COLO829 (cell line): Measurements from ENCODE around the gene STEAP3.

Experiments used
- DNase-seq: peaks from one replicate; pipeline ENCODE4 v3.0.0; 2012; ENCODE audit warnings: low spot score

The STEAP3 gene

GRCh38 chr2:119248311-119248710, 24.7 kb downstream of the STEAP3 start:
- no peak for DNase-seq

GRCh38 chr2:119248751-119249150, 25.1 kb downstream of the STEAP3 start:
- no peak for DNase-seq

DNA sequence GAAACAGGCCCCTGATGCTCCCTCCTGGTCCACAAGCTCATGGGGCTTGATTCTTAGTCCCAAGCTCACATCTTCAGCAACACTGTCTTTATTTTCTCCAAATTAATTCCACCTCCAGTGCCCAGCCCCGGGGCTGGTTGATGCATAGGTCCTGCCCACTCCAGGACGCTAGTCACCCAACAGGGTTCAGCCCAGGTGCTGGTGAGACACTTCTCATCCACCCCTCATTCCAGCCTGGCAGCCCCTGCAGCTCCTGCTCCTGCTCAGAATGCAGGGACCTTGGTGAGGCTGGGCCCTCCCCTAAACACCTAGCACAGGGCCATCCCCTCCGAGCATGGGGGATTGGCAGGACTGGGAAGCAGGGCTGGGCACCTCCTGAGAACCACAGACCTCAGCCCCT, 25.7 kb downstream of the STEAP3 start:
- DNase-seq, result no peak

- no peak for DNase-seq
Measured at GRCh38 chr2:119249855-119250717, 26.5 kb downstream of the STEAP3 start.

DNA sequence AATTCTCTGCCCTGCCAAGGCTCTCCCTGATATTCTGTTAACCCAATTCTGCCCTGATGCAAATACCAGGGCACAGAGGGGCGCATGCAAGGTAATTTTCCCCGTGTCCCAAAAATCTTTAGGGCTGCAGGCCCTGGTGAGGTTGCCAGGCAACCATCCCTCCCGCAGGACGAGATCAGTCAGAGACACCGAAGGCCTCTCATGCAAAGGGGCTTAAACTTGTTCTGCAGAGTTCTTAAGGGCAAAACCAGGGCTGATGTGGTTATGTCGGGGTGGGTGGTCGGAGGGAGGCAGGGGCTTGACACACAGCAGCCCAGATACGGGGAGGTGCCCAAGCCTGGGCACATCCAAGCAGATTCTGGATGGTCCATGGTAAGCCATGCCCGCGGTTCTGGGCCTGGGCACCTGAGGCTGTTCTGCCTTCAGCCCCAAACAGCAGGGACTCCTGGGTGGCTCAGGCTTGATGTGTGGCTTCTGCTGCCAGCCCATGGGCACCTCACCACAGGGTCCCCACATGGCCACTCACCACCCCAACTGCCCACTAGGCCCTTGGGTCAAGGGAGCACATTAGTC, 27.2 kb downstream of the STEAP3 start:
- no peak for DNase-seq

- DNase-seq, result no peak
Measured at GRCh38 chr2:119251652-119252051, 28.0 kb downstream of the STEAP3 start.

- peak; percentile 55 for DNase-seq
Measured at GRCh38 chr2:119252186-119253113, 28.8 kb downstream of the STEAP3 start.

DNA sequence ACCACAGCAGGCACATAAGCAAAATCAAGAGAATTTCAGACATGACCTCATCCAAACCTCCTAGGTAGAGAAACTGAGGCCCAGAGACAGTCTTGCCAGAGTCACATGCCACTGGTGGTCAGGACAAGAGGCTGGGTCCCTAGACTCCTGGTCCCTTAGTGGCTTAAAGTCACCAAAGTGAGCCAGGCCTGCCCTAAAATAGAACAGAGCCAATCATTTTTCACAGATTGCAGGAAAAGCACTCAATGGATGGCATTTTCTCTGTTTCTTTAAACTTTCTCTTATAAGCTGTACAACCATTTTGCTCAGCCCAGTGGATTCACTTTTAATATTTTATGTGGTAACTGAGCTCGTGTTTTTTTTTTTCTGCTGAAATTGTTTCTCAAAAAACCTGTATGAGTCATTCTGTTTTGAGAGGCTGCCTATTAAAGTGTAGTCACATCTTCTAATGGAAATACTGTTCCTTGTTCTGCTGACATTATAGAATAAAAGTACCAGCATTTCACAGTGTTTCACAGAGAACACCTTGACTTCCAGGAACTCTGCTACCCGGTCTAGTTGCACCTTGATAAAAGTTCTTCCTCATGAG, 29.6 kb downstream of the STEAP3 start:
- no peak for DNase-seq

- no peak for DNase-seq
Measured at GRCh38 chr2:119253760-119254600, 30.3 kb downstream of the STEAP3 start.

DNA sequence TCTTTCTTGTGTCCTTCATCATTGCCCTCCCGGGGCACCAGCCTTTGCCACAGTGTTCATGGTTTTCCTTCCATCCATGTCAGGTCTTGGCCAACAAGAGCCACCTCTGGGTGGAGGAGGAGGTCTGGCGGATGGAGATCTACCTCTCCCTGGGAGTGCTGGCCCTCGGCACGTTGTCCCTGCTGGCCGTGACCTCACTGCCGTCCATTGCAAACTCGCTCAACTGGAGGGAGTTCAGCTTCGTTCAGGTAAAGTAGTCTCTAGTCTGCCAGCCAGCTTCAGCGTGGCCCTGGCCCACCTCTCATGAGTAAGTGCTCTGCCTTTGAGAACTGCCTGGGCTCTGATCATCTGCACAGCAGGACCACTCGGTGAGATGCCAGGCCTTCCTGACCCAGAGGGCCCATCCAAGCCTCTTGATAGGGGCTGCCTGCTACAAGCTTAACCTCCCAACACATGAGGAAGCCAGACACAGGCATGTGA, 31.0 kb downstream of the STEAP3 start:
- DNase-seq, result no peak

DNA sequence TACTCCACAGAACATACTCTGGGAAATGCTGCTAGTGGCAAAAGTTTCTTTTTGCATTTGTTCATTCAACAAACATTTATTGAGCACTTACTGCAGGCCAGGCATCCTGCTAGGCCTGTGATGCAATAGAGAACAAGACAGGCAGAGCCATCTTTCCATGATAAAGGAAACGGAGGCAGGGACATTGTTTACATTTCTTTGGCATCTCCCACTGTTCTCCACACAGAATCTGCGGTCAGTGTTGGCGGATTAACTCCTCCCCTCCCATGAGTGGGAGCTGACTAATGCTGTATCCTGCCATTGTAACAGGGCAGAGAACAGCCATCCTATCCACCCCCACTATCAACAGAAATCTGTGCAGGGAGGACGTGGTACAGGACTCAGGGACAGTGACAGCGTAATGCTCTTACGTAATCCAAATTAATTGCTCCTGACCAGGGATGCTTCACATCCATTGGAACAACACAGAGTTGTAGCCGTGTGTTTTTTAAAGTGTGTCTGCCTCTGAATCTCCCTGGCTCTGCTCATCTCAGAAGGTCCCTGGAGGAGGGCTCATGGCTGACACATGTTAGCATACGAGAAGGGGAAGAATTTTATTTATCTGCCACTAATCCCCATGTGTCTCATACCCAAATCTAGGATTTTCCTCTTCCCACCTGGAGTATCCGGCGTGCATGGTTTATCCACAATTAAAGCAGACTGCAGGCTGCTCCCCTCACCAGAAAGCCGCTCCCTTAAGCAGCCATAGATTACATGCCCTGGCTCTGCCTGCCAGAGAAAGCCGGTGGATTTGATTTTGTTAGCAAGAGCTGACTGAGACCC, 32.3 kb downstream of the STEAP3 start:
- DNase-seq, result peak; percentile 66

- no peak for DNase-seq
Measured at GRCh38 chr2:119256582-119256921, 32.9 kb downstream of the STEAP3 start.

DNA sequence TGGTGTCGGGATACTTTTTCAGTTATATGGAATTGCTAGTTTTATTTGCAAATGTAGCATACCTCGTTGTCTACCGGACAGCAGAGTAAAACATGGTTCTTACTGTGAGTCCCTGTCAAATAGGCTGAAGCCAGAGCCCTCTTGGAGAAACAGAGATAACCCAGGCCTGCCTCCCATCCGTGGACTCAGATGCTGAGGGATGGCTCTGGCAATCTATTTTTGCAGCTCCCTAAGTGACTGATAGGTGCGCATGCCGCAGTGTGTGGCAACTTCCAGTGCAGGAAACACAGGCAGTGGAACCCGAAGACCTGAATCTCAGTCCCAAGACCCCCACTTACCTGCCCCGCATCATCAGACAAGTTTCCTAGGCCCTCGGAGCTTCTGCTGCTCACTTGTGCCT, 33.6 kb downstream of the STEAP3 start:
- no peak for DNase-seq

DNA sequence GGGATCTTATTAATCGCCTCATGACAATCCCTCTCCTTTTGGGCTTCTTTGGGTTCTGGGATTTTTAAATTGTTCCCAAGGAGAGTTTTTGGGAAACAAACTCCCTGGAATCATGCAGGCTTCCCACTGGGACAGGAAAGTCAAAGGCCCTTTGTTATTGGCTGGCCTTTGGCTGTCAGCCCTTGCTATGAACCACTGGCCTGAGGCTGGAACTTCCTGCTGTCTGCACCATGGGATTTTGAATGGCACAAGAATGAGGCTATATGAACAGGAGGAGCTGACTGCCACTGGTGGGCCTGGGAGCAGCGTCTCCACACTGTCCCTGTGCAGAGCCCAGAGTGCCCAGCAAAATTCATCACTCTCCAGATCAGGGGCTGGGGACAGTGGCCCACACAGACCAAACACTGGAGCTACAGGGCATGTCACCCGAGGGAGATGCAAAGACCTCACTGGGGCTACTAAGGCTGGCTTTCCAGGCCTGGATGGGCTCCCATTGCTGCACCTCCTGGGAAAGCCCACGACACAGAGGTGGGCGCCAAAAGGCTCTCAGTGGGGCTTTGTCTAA, 35.7 kb downstream of the STEAP3 start:
- DNase-seq, result peak; percentile 64

GRCh38 chr2:119260646-119261492, 37.2 kb downstream of the STEAP3 start:
- DNase-seq, result no peak

GRCh38 chr2:119261493-119262225, 38.0 kb downstream of the STEAP3 start:
- no peak for DNase-seq

GRCh38 chr2:119263025-119263424, 39.4 kb downstream of the STEAP3 start:
- DNase-seq, result no peak

- DNase-seq, result no peak
Measured at GRCh38 chr2:119263656-119264055, 40.0 kb downstream of the STEAP3 start.
